NCI-H2196 (cell line): Measurements from ENCODE around the gene SV2B.

ENCODE experiments used
- DNase-seq: peaks from one replicate; lab custom pipeline; 2025; ENCODE audit not compliant: unreplicated experiment; lab: John Stamatoyannopoulos, UW

Gene SV2B

DNA sequence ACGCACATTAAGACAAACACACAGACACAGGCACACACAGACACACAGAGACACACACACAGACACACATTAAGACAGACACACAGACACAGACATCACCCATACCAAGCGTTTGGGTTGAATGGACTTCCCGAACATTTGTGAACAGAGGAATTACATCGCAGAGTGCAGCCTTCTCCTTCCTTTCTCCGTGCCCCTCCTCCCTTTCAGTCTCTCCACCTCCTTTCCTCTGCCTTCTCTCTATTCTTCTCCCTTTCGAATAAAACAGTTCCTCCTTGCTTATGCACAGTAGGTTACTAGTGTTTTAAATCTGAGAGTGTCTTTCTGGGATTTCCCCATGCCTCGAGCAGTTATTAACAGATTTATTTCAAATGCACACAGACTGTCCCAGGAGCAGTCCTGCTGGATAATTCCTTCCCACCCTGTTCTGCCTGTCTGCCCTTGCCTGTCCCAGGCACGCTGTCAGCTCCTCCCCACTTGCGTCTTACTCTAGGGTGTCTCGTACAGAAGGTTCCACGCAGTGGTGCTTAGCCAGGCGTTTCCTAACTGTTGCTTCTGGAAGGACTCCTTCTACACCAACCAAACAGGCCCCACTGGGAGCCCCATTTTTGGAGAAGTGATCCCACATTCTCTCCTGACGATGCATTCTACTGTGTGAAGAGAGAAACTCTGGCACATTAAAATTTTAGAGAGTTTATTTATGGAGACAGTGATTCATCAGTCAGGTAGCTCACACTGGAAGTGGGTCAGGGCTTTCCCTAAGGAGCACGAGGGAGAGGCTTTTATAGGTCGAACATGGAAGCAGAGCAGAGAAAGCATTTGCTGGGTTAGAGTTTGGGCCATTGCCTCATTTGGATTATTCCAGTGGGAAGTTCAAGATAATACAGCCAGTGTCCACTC, 163.8 kb downstream of the SV2B start:
- no peak for DNase-seq

DNA sequence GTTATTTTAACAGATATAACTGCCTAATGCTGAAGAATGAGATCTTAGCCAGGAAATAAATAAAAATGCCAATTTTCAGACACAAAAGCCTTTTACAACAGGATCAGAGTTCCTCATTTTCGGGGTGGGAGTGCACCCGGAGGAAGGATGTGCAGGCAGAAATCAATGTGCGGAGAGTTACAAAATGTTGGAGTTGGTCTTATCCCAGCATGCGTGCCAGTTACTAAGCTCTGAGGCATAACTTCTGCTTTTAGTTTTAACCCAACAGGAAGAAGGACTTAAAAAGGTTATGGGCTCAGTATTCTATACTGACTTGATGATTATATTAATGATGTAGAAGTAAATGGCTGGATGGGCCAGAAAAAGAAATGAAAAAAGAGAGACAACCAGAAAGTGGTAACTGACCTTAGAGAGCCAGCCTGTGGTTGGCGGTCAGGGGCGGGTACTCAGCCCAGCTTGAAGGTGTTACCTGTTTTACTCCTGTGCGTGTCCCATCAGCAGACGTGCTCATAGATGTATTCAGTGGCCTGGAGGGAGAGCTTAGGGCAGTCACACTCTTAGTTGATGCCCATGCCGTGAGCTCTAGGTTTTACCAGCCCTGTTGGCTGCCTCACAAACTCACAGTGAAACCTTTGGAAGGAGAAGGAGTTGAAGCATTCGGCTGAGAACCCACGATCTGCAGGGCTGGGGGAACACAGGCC, 164.7 kb downstream of the SV2B start:
- no peak for DNase-seq

DNA sequence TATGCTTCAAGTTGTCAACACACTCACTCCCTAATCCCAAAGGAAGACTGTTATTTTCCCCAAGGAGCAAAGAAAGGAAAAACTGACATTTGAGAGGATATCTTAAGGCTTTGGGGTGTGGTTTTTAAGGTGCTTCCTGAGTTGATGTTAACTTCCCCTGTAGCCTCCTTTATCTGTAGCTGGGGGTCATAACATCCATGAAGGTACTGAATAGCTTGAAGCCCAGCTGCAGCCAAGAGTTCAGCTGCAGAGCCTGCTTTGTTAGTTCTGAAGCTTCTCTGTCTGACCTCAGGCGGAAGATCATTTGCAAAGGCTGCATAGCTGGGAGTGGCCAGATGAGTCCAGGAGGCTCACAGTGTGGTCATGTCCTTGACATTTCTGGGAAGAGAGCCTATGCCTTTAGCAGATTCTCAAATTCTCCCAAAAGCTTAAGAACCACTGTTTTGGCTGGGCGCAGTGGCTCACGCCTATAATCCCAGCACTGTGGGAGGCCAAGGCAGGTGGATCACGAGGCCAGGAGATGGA, 165.4 kb downstream of the SV2B start:
- DNase-seq, result no peak

DNA sequence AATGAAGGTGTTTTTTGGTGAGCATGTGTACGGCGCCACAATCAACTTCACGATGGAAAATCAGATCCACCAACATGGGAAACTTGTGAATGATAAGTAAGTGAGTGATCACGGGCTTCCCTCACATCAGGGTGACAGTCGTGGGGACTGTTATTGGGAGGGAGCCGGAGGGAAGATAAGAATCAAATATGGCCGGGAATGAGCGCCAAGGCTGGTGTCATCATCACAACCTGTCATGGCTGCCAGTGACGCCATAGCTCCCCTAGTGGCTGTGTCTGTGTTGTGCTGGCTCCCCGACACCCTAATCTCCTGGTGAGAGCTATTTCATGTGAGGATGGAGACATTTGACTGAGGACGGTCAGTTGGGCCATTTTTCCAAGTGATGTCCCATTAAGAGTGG, 168.5 kb downstream of the SV2B start:
- no peak for DNase-seq

DNA sequence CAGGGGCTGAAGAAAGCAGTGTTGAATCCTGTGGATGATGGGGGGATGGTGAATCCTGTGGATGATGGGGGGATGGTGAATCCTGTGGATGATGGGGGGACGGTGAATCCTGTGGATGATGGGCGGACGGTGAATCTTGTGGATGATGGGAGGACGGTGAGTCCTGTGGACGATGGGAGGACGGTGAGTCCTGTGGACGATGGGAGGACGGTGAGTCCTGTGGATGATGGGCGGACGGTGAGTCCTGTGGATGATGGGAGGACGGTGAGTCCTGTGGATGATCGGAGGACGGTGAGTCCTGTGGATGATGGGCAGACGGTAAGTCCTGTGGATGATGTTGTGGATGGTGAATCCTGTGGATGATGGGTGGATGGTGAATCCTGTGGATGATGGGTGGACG, 170.7 kb downstream of the SV2B start:
- no peak for DNase-seq

DNA sequence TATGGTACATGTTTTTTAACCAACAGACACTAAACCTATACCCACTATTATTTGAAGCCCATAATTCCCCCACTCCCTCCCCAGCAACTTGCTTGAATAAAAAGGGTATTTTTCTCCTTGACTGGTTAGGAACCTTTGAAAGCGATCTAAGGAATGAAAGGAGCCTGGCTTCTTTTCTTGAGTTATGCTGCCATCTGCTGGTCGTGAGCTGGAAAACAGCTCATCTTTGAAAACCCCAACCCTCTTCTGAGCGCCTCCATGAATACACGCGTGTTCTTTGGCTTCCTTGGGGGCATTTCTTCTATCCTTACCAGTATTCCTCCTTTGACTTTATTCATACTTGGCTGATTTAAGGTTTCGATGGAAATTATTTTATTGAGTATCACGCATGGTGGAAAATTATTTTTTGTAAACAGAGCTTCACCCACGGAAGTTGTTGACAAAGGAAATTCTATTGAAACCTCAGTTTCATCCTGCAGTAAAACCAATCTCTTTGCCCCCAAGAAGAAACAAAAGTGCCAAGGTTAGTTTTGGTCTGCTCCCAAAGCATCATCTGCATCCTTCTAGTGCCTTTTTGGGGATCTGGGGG, 171.6 kb downstream of the SV2B start:
- DNase-seq, result peak; percentile 41

DNA sequence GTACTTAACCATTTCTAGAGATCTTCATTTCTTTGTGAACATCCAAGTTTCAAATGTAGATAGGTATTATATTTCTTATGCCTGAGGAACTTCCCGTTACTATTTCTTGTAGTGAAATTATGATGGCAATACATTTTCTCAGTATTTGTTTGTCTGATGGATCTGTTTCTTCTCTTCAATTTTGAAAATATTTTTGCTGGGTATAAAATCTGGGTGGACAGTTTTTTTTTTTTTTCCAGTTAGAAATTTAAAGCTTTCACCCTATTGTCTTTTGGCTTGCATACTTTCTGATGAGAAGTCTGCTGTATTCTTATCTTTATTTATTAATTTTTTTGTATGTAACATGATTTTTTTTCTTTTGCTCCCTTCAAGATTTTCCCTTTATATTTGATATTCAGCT, 175.8 kb downstream of the SV2B start:
- DNase-seq, result no peak

DNA sequence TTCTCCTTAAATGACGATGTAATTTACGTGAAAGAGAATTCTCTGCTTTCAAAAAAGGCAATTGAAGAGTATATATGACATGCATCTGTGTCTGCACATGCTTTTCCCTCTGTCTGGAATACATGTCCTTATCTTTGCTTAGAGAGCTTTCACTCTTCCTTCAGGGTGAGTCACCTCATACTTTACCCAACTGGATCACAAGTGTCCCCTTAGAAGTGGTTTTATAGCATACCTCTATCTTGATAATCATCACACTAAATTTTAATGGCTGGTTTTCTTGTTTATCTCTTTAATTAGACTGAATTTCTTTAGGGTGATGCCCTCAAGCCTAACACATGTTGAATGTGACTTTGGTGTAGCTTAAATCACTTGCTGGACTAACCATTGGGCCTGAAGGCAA, 178.9 kb downstream of the SV2B start:
- no peak for DNase-seq

DNA sequence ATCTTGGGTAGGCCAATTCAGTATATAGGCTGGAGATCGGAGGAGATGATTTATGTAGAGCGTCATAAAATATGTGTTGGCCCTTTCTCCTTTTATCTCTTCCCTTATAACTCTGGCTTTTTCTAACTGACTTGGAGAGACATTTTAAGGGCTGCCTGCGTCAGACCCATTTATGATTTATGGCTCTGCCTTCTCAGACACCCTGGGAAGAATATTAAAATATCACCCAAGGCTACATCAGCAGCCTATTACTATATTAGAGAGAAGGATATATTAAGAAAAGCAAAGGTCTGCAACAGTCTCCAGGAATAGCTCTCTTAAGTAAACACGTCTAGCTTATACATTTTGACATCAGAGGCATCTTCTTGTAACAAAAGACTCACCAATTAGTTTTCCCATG, 179.4 kb downstream of the SV2B start:
- DNase-seq, result no peak

DNA sequence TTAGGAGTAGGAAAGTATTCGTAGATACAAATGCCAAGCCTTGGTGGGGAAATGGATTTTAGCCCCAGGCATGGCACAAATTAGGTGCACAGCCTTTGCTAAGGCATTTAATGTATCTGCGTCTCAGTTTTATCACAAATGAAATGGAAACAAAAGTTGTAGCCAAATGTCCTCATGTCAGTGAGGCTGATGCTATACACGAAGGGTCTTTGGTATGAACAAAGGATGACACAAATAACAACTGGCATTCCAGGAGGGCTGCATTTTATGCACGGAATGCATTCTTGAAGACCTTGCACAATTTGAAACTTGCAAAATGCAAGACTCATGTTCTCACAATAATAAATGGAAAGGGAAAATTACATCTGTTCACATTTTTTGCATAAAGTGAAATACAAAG, 181.9 kb downstream of the SV2B start:
- DNase-seq, result no peak

DNA sequence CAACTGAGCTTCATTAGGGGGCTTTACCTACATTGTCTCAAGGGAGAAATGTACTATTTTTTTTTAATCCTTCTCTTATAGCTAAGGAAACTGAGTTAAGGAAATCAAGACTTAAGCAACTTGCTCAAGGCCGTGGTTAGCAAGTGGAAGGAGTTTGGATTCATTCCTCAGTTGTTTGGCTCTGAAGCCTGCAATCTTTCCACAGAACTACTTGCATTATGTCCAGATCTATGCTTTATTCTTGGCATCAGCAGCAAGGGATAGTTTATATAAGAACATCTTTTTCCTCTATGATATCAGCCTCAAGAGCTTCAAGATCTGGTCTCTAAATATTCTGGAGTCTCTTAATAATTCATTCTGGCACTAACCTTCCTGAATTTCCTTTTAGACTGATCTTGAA, 182.4 kb downstream of the SV2B start:
- no peak for DNase-seq

DNA sequence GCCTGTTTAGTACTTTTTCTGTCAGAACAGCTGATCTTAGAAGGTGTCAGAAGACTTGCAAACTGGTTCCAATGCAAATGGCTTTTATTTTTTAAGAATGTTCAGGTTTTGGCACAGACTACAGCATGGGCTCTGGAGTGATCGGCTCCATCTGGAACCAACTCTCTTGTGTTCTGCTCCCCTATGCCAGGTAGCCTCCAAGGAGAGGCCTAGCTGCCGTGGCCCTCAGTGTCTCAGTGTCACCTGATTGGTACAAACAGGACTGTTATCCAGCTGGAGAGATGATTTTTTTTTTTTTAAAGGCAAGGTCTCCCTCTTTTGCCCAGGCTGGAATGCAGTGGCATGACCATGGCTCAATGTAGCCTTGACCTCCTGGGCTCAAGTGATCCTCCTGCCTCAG, 183.1 kb downstream of the SV2B start:
- DNase-seq, result no peak

DNA sequence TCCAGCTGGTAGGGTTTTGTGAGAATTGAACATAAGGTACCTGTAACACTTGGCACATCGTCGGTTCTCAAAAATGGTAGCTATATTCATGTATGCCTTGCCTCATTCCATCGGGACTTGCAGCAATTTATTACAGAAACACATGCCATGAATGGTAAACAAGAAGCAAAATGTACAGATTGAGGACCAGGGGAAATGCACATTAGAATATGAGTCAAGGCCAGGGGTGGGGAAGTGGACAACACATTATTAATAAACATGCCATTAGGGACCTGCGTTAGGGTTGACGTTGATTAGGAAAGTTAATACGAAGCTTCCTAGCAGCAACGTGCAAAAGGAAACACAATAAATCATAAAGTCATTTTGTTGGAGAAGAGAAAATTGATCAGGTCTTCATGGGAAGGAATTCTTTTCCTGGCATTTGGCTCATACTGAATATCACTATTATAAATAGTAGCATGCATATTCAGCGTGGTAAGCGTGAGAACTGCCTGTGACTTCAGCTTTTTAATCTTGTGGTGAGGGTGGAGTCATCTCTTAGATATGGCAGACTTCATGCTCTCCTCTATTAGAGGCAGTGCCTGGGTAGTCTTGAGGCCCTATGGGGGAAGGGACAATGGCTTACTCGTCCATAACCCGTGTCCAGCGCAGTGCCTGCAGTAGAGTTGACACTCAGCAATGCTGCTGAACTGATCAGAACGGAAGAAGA, 184.9 kb downstream of the SV2B start:
- DNase-seq, result no peak

DNA sequence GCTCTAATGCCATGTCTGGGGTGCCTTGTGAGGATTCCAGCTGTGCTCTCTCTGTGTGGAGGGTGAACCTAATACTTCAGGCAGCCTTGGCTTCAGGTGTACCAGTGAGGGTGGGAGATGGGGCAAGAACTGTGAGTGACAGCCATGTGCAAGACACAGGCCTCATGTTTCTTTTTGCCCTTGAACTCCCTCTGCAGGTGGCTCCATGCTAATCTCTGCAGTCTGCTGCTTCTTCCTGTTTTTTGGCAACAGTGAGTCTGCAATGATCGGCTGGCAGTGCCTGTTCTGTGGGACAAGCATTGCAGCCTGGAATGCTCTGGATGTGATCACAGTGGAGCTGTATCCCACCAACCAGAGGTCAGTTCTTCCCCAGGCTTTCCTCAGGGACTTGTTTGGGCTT, 189.3 kb downstream of the SV2B start:
- no peak for DNase-seq

DNA sequence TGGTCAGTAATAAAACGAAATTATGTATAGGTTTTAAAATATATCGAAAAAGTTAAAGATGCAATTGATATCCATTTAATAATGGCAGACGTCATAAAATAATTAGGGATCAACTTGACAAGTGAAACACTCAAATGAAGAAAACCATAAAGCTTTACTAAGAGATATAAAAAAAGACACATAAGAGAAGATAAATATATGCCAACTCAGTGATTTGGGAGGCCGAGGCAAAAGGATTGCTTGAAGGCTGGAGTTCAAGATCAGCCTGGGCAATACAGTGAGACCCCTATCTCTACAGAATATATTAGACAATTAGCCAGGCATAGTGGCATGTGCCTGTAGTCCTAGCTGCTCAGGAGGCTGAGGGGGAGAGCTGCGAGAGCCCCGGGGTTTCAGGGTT, 190.5 kb downstream of the SV2B start:
- DNase-seq, result no peak

DNA sequence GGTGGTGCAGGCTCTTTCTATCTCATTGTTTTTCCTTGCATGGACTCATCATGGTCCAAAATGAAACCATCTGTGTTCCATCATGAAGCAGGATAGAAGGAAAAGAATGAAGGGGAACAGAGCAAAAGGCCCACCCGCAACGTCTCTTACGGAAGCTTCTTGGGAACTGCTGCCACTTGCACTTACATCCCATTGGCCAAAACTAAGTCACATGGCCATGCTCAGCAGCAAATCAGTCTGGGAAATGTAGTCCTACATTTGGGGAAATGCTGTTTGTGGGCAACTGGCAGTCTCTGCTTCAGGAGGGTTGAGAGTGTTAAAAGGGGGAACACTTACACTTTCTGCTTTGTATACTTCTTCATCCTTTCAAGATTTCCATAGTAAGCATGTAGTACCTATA, 191.6 kb downstream of the SV2B start:
- no peak for DNase-seq

DNA sequence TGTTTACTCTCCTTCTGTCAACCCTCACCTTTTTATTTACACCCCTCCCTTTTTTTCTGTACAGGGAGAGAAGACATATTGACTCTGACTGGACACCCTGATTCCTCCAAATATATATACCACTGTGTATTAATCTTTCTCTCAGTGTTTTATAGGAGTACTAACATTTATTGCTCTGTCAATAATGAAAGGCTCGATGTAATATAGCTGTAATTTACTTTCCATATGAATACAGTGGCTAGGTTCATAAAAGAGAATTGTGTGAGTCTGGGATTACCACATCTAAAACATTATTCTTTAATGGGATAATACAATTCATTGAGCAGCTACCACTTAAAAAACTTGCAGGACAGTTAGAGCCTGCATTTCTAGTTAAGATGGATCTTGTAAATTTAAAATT, 194.3 kb downstream of the SV2B start:
- no peak for DNase-seq

DNA sequence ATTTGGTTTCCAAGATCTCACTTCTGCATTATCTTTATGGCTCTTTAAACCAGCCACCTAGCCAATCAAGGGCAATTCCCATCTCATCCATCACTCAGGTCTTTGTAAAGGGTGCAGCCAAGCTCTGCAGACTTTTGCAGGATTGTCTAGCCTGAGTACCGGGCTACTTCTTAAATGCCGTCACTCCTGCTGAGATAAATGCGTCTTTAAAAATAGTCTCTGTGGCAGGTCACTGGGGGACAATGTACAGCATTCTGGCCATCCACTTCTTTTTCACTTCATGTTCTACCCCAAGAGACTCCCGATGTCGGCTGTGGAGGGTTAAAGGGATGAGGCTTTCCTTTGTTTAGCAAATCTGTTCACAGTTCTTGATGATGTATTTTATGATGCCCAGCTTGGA, 194.7 kb downstream of the SV2B start:
- DNase-seq, result no peak

DNA sequence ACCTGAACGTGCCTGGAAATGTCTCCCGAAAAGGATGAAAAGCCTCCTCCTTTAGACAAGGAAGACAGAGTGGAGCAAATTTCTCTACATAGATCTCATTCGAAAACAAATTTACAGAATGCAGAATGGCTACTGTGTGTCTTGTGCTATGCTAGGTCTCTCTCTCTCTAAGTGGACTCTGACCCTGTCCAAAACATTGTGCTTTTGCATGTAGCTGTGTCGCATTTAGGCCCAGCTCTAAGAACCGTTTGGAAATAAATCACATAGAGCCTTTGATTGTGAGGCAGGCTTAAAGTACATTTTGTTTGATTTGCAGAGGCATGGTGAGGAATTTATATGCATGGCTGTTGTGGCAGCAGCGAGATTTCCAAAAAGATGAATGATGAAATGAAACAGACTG, 198.0 kb downstream of the SV2B start:
- DNase-seq, result no peak

DNA sequence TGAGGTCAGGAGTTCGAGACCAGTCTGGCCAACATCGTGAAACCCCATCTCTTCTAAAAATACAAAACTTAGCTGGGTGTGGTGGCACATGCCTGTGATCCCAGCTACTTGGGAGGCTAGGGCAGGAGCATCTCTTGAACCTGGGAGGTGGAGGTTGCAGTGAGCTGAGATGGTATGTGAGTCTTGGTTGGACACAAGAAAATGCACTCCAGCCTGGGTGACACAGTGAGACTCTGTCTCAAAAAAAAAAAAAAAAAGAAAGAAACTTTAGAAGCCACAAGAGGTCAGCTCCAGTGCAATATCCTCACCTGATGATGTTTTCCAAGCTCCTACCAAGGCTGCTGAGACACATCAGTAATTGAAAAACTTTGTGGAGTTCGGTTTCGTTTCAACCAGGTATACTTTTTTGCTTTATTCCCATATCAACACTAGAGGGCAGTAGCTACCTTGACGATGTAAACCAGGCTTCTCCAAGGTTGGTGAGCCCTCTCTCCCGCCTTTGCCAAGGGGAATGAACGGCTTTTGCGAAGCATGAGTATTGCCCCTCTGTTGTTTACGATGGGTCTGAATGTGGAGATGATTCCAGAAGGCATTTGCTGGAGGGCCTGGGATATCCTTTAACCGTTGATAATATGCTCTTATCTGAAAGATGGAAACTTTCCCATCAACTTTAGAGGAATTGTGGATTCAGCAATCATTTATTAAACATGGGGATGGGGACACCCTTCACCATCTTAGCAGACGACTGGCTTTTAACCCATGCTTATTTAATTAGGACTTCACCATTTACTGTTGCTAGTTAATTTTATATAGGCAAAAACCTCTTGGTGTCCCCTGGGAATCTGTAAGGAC, 202.8 kb downstream of the SV2B start:
- DNase-seq, result peak; percentile 72
